ENCODE measurements around the gene PDE4C. TPM values are rescaled to one million over a fixed set of nuclear protein-coding genes. Genes with fewer than 3 reads are reported as not detected.

The PDE4C gene
- 0.43 TPM in 1 of 2 replicates, not detected in the other for total RNA-seq

GRCh38 chr19:18225702-18226468, at the start of gene PDE4C:
TSS of gene PDE4C (minus strand) at chr19:18226438. CDS start at chr19:18226415, 23 bp downstream.

GRCh38 chr19:18274219-18274780, 48.1 kb upstream of the PDE4C start, which contains the start of gene IQCN:
TSS of gene IQCN (minus strand) at chr19:18274452. CDS start at chr19:18269478, 4,974 bp downstream.

GRCh38 chr19:18203863-18204393, 22.3 kb downstream of the PDE4C start, which contains the start of gene RAB3A:
TSS of gene RAB3A (minus strand) at chr19:18204042. CDS start at chr19:18202740, 1,302 bp downstream.

GRCh38 chr19:18192673-18193387, 33.4 kb downstream of the PDE4C start, which contains the start of gene MPV17L2:
TSS of gene MPV17L2 (plus strand) at chr19:18193218. CDS start at chr19:18193282, 64 bp downstream.

Other genes starting within 250 kb of the PDE4C start
- 6.6 and 12.8 TPM in 2 replicates for gene ARRDC2, start 218.3 kb downstream of the PDE4C start, total RNA-seq
- under 0.01 TPM in 1 of 2 replicates, not detected in the other for gene IL12RB1, start 139.5 kb downstream of the PDE4C start, total RNA-seq
- 1.1 and 1.2 TPM in 2 replicates for gene MAST3, start 128.7 kb downstream of the PDE4C start, total RNA-seq
- gene PIK3R2, start 73.3 kb downstream of the PDE4C start, total RNA-seq: 13.3 and 23.4 TPM in 2 replicates
- gene IFI30, start 52.6 kb downstream of the PDE4C start, total RNA-seq: 24.5 and 39.5 TPM in 2 replicates
- gene MPV17L2, start 33.2 kb downstream of the PDE4C start, total RNA-seq: 11.1 and 23.0 TPM in 2 replicates
- gene RAB3A, start 22.4 kb downstream of the PDE4C start, total RNA-seq: 0.43 TPM in 1 of 2 replicates, not detected in the other
- gene IQCN, start 48.0 kb upstream of the PDE4C start, total RNA-seq: under 0.01 TPM in 1 of 2 replicates, not detected in the other
- gene JUND, start 55.2 kb upstream of the PDE4C start, total RNA-seq: 179 and 199 TPM in 2 replicates
- 178 and 217 TPM in 2 replicates for gene LSM4, start 96.6 kb upstream of the PDE4C start, total RNA-seq
- 6.4 and 15.9 TPM in 2 replicates for gene PGPEP1, start 114.2 kb upstream of the PDE4C start, total RNA-seq
- gene GDF15, start 159.7 kb upstream of the PDE4C start, total RNA-seq: 79.5 and 141 TPM in 2 replicates
- not detected in 2 replicates for gene LRRC25, start 171.2 kb upstream of the PDE4C start, total RNA-seq
- 37.6 and 44.5 TPM in 2 replicates for gene SSBP4, start 193.0 kb upstream of the PDE4C start, total RNA-seq
- 33.9 and 41.7 TPM in 2 replicates for gene ISYNA1, start 211.7 kb upstream of the PDE4C start, total RNA-seq